GM21576 (cell line): Measurements from ENCODE around the gene PDE1A.

Source experiments
- ATAC-seq: cut with Tn5 transposase; IDR thresholded peaks from one replicate; pipeline ENCODE4 v1.9.1; 2021; ENCODE audit warnings: mild to moderate bottlenecking, moderate library complexity; ENCODE audit not compliant: unreplicated experiment

Gene PDE1A

DNA sequence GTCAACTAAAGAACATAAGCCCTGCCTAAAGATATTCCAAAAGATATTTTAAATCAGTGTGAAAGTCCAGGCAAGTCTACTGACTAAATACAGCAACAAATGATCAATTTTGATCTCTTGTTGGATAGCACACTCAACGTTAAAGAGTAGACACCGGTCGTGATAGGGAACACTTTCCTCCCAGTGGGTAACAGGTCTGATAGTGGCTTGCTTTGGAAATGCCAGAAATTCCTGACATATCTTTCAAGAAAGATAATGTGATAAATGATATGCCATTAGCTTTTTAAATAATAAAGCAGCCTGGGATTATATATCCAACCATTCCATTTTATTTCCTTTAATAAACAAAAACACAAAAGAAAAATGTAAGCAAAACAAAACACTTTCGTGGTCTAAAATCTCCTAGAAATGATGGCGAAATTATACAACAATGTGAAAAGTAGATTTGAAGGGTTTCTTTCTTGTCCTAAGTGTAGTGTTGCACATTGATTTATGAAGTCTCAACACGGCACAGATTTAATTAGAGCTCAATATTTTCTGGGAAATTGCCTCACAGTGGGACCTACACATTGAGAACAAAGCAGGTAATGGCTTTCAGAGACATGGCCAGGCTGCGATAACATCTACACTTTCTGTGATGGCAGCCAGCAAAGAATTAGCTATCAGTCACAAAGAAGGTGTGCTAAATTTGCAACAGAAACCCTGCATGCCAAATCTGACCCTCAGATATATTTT lies 282.6 kb downstream of the PDE1A start:
- no peak for ATAC-seq

- no peak for ATAC-seq
Measured at GRCh38 chr2:182142062-182142461, 284.8 kb downstream of the PDE1A start.

- ATAC-seq, result no peak
Measured at GRCh38 chr2:182134201-182134600, 292.6 kb downstream of the PDE1A start.

- no peak for ATAC-seq
Measured at GRCh38 chr2:182133195-182133891, 293.5 kb downstream of the PDE1A start.

- no peak for ATAC-seq
Measured at GRCh38 chr2:182132605-182133004, 294.2 kb downstream of the PDE1A start.

- ATAC-seq, result no peak
Measured at GRCh38 chr2:182128821-182129707, 297.8 kb downstream of the PDE1A start.

- no peak for ATAC-seq
Measured at GRCh38 chr2:182117196-182117595, 309.6 kb downstream of the PDE1A start.

DNA sequence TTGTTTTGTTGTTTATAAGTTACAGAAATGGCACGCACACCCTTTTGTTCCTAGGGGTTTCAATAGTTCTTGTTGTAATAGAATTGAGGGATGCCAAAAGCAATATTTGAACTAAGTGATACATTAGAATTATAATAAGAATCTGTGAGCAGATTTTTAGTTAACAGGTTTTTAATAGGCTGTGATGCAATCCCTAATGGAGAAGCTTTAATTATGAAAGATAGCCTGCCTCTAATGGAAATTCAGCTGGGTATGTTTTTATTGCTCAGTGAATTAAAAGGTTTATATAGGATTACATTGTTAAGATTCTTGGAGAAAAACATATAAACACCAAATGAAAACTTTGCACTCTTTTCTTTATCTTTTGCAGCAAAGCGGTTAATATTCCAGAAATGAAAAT lies 310.1 kb downstream of the PDE1A start:
- no peak for ATAC-seq

DNA sequence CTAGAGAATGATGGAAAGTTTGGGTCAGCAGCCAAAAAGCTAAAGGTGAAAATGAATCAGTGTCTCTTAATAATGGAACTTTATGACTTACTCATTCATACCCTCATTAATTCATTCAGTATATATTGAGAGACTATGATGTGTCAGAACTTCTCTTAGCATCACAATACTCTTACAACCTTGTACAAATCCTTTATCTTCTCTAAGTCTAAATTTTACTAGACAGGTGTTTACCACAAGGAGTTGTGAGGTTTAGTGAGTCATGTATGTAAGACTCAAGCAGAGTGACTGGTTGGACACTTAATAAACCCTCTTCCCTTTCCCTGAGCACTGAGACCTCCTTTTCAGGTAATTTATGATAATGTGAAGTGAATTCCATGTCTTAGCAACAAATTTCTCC lies 311.6 kb downstream of the PDE1A start:
- ATAC-seq, result no peak

GRCh38 chr2:182113334-182113733 lies 313.5 kb downstream of the PDE1A start:
- ATAC-seq, result no peak

DNA sequence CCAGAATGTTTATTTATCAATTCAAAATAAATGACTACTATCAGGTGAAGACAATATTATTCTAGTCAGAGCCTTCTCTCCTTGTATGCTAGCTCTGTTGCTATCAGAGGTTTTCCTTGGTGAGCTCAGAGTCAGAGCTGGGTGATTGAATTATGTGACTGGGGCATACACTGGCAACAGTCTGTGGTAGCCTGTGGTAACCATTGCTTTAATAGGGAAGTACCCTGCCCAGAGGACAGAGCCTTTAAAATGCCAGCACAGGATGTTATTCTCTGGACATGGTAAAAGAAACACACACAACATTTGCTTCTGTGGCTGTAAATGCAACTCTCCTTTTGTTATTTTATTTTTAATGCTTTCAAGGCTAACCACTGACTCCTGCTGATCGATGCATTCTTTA lies 316.5 kb downstream of the PDE1A start:
- no peak for ATAC-seq

DNA sequence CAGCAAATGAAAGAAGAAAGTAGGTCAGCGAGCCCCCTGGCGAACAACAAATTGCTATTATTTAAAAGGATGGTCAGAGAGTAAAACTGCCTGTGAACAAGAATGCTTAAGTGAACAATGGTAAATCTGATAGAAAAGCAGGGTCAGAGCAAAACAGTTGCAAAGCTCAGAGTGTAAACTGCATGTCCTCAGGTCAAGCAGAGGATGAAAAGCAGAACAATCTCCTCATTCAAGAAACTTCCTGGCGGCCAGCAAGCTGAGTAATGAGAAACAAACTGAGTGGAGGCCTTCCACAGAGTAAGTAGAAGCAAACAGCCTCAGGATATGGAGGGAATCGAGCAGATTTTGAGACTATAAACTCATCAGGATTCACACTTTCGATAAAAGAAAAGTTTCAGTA lies 323.3 kb downstream of the PDE1A start:
- ATAC-seq, result no peak

DNA sequence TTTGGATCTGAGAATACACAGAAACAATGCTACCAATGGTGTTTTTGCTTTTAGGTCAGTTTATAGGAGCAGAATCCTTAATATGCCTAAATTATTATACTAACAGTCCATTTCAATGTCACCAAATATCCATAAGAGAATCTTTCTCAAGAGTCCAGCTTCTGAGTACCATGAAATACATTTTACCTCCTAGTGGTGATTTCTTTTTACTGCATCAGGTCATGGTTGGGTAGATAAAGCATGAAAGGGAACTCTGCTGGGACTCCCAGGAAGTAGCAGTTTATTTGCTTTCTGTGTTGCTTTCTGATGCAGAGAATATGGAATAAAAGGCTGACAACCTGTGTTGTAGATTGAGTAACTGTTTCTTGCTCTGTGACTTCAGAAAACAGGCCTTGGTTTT lies 325.6 kb downstream of the PDE1A start:
- ATAC-seq, result peak; percentile 63

- ATAC-seq, result no peak
Measured at GRCh38 chr2:182098648-182099047, 328.2 kb downstream of the PDE1A start.

GRCh38 chr2:182097571-182098164 lies 329.2 kb downstream of the PDE1A start:
- ATAC-seq, result no peak

GRCh38 chr2:182090486-182090885 lies 336.4 kb downstream of the PDE1A start:
- ATAC-seq, result no peak
